HFFc6 (cell line): ENCODE results near the gene H2BW1. TPM values are rescaled to one million over a fixed set of nuclear protein-coding genes. Genes with fewer than 3 reads are reported as not detected.

Experiments used
- total RNA-seq, 6 experiments: library from RNA; stranded (reverse); fragmentation: NEBNext Ultra II Directional; extraction: Animal tissue kit (Norgen Biotek cat#: 25700); gene quantifications; 2 replicates in 1 of 6; 3 replicates in 5 of 6; pipeline ENCODE4 v1.2.3, GENCODE V29; 2021

Gene H2BW1
- total RNA-seq, 6 experiments from 2014 or later = not detected

Other genes with a start within 250 kb of the H2BW1 start
- gene PLP1, start 236.9 kb downstream of the H2BW1 start, total RNA-seq = 1 to 10 TPM in 1 of 6 experiments, under 1 TPM in 5; 0.12 to 1.2 (median 0.50) TPM
- under 1 TPM; 0.14 to 0.40 (median 0.25) TPM for gene RAB9B, start 181.5 kb downstream of the H2BW1 start, total RNA-seq
- 1 to 10 TPM; 2.7 to 5.3 (median 5.0) TPM for gene TMSB15B, start 51.1 kb downstream of the H2BW1 start, total RNA-seq
- not detected for gene H2BW2, start 26.2 kb upstream of the H2BW1 start, total RNA-seq
- under 1 TPM; 0.45 to 0.96 (median 0.70) TPM for gene TMSB15C, start 62.5 kb upstream of the H2BW1 start, total RNA-seq
- 1 to 10 TPM in 1 of 6 experiments, under 1 TPM in 5; 0.09 to 1.5 (median 0.31) TPM for gene ZCCHC18, start 98.8 kb upstream of the H2BW1 start, total RNA-seq
- gene SLC25A53, start 143.3 kb upstream of the H2BW1 start, total RNA-seq = 1 to 10 TPM; 4.0 to 5.9 (median 4.6) TPM
- gene FAM199X, start 152.7 kb upstream of the H2BW1 start, total RNA-seq = 10 to 100 TPM; 15.4 to 18.4 (median 16.8) TPM
- not detected for gene ESX1, start 241.2 kb upstream of the H2BW1 start, total RNA-seq